Measurements from ENCODE around the gene CYP11A1.

Gene CYP11A1

DNA sequence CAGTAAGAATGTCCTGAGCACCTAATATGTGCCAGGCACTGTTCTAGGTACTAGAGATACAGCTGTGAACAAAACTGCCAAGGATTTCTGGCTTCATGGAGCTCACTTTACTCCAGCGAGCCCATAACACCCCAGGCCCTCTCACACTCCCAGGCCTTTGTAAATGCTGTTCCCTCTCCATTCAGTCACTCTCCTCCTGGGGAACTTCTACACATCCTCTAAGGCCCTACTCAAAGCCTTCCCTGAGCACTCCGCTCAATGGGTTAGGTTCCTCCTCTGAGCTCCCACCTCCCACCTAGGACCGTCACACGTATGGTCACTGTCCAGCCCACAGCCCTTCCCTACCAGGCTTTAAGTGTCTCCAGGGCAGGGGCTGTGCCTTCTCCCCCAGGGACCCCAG is 39.1 kb upstream of the CYP11A1 start:
- FAIRE-seq: no peak
- DNase-seq (ENCODE audit: insufficient read length, low spot score): no peak
- no peak for TF ChIP-seq POLR2A (IDR thresholded peaks at IDR 0.05; ENCODE audit: low read depth, low read length)

DNA sequence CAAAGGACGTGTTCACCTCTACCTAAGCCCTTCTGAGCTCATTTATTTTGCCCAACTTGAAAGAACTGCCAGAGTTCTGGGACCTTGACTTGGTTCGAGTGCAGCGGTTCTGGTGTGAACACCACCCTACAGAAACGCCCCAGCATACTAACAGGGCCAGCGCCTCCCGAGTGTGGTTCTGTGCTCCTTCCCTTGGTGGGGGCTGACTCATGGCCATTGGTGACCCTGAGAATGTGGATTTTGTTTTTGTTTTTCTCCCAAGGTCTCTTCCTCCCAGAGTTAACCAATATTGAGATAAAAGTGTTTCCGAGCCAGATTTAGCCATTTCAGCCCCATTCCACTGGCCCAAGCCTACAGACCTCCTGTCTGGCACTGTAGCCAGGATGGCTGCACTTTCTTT is 38.4 kb upstream of the CYP11A1 start:
- FAIRE-seq: no peak
- DNase-seq (ENCODE audit: insufficient read length, low spot score): no peak
- no peak for TF ChIP-seq POLR2A (IDR thresholded peaks at IDR 0.05; ENCODE audit: low read depth, low read length)

DNA sequence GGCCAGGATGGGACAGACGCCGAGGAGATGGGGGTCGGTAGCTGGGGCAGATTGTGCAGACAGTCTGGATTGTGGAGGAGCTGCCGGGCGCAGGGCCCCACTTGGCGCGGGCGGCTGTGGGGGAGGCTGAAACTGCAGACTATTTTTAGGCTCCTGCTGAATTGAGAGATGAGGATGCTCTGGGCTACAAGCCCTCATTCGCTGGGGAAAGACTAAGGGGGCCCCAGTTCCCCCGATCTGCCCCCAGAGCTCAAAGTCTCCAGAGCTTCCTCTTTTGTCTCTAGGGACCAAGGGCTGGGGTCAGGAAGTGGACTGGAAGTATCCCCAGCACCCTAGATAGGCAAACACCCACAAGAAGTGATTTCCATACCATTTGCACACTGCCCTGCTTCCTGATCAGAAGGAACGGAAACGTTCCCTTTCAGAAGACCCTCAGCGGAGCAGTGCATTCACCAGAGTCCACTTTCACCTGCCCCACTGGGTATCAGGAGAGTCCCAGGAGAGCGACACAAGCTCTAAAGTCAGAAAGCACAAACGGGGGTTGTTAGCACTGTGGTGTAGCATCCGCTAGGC is 36.6 kb upstream of the CYP11A1 start:
- TF ChIP-seq POLR2A (IDR thresholded peaks at IDR 0.05; ENCODE audit: low read depth, low read length): no peak
- FAIRE-seq (no peak), DNase-seq (ENCODE audit: insufficient read length, low spot score) (no peak)

GRCh38 chr15:74403588-74403919 is 36.1 kb upstream of the CYP11A1 start:
- no peak for DNase-seq (ENCODE audit: insufficient read length, low spot score)
- TF ChIP-seq POLR2A (IDR thresholded peaks at IDR 0.05; ENCODE audit: low read depth, low read length): no peak
- no peak for FAIRE-seq

DNA sequence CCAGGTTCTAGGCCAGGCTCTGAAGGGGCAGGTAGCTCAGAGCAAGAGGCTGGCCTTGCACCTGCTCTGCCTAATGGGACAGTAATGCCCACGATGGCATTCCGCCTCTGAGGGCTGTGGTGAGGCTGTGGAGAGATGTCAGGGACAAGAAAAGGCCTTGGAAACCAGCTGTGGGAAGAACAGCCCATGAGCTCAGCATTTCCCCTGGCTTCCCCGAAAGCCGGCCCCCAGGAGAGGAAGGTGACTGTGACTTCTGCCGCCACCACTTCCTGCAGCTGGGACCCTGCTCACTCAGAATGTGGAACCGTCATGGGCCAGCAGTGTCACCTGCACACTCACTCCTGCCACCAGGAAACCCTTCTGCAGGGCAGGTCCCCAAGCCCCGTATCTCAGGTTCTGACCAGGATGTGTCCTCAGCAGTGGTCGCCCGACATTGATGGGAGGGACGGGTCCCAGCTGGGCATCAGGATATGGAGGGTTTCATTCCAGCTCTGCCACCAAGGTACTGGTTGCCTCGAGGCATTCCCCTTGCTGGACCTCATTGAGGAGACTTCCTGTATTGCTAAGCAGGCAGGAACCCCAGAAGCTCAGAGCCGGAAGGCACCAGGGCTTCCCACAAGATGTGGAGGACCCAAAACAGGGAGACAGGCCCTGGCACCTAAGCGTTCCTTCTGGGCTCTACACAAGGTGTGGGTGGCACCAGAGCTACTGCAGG is 35.6 kb upstream of the CYP11A1 start:
- DNase-seq (ENCODE audit: insufficient read length, low spot score): no peak
- no peak for TF ChIP-seq POLR2A (IDR thresholded peaks at IDR 0.05; ENCODE audit: low read depth, low read length)
- FAIRE-seq: no peak

DNA sequence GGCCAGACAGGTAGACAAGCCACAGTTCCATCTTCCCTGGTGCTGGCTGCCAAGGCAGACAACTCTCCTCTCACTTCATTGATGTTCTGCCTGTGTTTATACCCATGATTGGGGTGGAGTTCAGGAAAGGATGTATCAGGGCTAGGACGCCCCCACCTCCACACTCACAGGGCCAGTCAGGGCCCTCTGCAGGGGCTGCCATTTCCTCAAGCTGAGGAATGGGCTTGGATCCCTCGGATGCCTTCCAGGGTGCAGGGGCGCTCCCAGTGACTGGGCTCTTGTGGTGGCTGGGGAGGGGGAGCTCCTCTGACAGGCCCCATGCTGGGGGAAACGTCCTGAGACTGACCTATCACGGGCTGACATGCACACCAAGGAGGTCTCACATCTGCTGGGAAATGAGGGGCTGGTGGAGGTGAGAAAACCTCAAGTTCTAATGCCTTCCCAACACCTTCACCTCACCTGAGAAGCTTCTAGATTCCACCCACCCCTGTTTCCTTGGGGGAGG is 34.9 kb upstream of the CYP11A1 start:
- DNase-seq (ENCODE audit: insufficient read length, low spot score) (no peak), FAIRE-seq (no peak)
- TF ChIP-seq POLR2A (IDR thresholded peaks at IDR 0.05; ENCODE audit: low read depth, low read length): no peak

DNA sequence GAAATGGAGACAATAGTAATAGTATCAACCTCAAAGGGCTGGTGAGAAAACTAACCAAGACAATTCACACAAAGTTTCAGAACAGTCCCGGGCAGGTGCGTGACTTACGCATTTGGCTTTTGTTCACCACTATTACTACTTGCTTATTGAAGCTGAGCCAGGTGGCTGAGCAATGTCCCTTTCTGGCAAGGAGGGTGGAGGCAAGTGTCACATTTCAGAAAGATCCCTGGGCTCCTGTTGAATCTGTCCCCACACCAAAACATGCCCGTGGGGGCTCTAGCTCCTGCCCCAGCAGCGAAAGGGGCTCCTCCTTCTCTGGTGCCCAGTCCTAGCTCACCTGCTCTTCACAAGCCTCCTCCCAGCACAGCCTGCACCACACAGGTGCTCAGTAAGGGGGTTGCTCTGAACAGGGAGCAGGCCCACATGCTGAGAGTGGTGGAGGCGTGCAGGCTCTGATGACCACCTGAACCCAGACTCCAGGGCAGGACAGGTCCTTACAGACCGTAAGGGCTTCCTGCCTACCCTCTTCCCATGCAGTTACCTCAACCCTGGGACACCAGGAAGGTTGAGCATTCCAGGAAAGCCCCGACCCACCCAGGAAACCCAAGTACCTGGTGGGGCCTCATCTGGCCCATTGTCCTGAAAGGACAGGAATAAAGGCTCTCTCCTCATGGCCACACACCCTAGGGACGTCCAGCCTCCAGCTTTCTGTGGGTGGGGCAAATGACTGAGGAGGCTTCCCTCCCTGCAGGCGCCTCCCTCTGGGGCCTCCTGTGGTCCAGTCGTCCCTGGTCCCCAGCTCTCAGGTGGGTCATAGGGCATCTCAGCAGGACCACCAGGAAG is 33.7 kb upstream of the CYP11A1 start:
- no peak for FAIRE-seq
- no peak for TF ChIP-seq POLR2A (IDR thresholded peaks at IDR 0.05; ENCODE audit: low read depth, low read length)
- no peak for DNase-seq (ENCODE audit: insufficient read length, low spot score)

GRCh38 chr15:74400313-74400860 is 32.9 kb upstream of the CYP11A1 start:
- DNase-seq (ENCODE audit: insufficient read length, low spot score): no peak
- no peak for FAIRE-seq
- no peak for TF ChIP-seq POLR2A (IDR thresholded peaks at IDR 0.05; ENCODE audit: low read depth, low read length)

DNA sequence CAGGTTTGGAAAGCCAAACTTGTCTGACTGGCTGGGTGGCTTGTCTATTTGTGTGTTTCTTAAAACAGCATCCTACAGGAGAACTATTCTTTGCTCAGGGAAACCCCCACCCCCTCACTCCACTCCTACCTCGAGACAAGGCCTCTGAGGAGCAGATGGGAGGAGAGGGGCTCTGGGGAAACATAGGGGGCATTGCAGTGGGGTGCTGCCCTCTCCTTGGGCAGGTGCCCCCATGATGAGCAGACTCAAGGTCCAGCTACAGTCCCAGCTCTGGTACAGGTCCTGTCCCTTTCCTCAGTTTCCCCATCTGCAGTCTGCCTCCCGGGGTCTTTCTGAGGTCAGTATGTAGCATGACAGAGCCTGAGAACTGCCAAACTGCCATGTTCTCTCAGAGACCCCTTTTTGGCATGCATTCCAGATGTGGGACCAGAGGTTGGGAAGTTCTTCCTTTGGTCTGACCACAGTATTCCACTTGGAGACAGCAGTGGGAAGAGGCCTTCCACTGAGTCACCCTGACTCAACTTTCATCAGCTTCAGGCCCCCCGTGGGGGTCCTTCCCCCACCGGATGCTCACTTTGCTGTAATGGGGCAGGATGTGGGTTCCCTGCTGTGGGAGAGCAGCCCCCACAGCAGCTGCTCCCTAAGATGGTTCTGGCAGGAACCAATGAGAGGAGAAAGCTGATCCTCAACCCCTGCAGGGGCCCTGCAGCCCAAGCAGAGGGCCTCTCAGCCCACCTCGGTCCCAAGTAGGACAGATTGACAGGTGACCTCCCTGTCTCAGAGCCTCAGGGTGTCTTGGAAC is 32.3 kb upstream of the CYP11A1 start:
- DNase-seq (ENCODE audit: insufficient read length, low spot score) (no peak), FAIRE-seq (no peak)
- TF ChIP-seq POLR2A (IDR thresholded peaks at IDR 0.05; ENCODE audit: low read depth, low read length): no peak

DNA sequence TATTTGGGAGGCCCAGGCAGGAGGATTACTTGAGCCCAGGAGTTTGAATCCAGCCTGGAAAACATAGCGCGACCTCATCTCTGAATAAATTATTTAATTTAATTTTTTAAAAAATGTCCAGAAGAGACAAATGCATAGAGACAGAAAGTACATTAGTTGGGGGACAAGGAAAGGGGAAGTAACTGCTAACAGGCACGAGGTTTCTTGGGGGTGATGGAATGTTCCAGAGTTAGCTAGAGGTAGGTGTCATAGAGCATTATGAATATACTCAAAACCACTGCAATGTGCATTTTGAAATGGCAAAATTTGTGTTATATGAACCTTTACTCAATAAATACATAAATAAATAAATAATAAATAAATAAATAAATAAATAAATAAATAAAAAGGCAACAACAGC is 31.7 kb upstream of the CYP11A1 start:
- no peak for FAIRE-seq
- TF ChIP-seq POLR2A (IDR thresholded peaks at IDR 0.05; ENCODE audit: low read depth, low read length): no peak
- DNase-seq (ENCODE audit: insufficient read length, low spot score): no peak

GRCh38 chr15:74398183-74398582 is 30.7 kb upstream of the CYP11A1 start:
- TF ChIP-seq POLR2A (IDR thresholded peaks at IDR 0.05; ENCODE audit: low read depth, low read length): no peak
- FAIRE-seq: no peak
- no peak for DNase-seq (ENCODE audit: insufficient read length, low spot score)

- no peak for TF ChIP-seq POLR2A (IDR thresholded peaks at IDR 0.05; ENCODE audit: low read depth, low read length)
- DNase-seq (ENCODE audit: insufficient read length, low spot score) (no peak), FAIRE-seq (no peak)
These were observed 30.0 kb upstream of the CYP11A1 start for GRCh38 chr15:74397239-74398068.
